Lower leg skin (tissue), 4 donors: Measurements from ENCODE around the gene NKAIN2. TPM values are rescaled to one million over a fixed set of nuclear protein-coding genes. Genes with fewer than 3 reads are reported as not detected.

Source experiments
- DNase-seq, 2 donors: peaks; one replicate each; pipeline ENCODE4 v3.0.0-alpha.2; 2019; ENCODE audit warnings: low spot score in 2 of 2
- H3K4me3 ChIP-seq: fragments of 200-600 bp; sonication (generic); 2 replicates; pipeline ENCODE4 v1.5.1; 2017; ENCODE audit warnings: mild to moderate bottlenecking, low read depth; ENCODE audit not compliant: poor library complexity, severe bottlenecking
- POLR2A ChIP-seq, 2 donors: fragments of 450-650 bp; IDR thresholded peaks; one replicate each; pipeline ENCODE4 v1.6.1; 2016 to 2017; ENCODE audit warnings: antibody characterized with exemption in 2 of 2, mild to moderate bottlenecking in 1 of 2, moderate library complexity in 1 of 2
- WGBS, 2 donors: methylation state at CpG; one replicate each; pipeline ENCODE4 v1.1.5; 2018; 5-methylcytosine and 5-hydroxymethylcytosine counted together
- intact Hi-C: fragments of 100-400 bp; cut with DNase I; formaldehyde crosslinking; loops from one replicate; pipeline ENCODE4 v1.15.0; 2023; ENCODE audit warnings: low total_unique reads
- total RNA-seq, 4 donors: library from RNA; depleted of rRNA; stranded (reverse); fragments of >200 nt; gene quantifications; one replicate each; pipeline ENCODE4 v1.1.0, GENCODE V29; 2016
- TF ChIP-seq, protein P1 (sequence below), 3 donors: fragments of 450-650 bp; IDR thresholded peaks; one replicate each; pipeline ENCODE4 v1.5.1; 2016; ENCODE audit warnings: antibody characterized with exemption in 3 of 3, mild to moderate bottlenecking in 3 of 3, moderate library complexity in 2 of 3

NKAIN2 gene
- total RNA-seq, 4 donors from 2014 or later = 0.37 TPM; not detected in 3

DNA sequence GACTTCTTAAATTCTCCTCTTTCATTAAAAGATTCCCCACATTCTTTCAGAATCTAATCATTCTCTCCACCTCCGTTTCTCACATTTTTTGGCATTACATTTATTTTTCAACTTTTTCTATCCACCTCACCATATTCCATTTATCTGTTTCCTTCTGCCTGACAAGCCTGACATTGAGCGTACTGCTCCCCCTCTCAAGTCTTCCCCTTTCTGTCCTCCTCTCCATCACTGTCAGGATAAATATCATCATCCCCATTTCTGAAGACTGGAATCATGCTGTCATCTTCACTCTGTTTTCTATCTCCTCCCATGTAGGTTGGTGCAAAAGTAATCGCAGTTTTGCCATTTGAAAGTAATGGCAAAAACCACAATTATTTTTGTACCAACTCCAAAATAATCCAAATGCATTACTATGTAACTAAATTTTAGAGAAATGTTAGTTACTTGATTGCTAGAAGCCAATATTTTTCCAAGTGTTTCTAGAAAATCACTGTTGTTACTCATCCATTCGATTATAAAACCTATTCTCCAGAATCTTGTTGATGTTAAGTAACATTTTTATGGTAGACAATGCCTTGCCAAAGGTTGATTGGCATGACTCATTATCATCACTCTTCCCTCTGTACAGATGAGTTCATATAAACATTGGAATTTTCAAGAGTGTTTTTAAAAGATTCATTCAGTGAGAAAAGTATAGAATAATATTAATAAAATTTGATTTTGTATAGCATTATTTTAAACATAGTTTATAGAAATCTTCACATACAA, 866.2 kb downstream of the NKAIN2 start:
- TF ChIP-seq POLR2A (IDR thresholded peaks at IDR 0.05) = no peak
- TF ChIP-seq, protein P1, sequence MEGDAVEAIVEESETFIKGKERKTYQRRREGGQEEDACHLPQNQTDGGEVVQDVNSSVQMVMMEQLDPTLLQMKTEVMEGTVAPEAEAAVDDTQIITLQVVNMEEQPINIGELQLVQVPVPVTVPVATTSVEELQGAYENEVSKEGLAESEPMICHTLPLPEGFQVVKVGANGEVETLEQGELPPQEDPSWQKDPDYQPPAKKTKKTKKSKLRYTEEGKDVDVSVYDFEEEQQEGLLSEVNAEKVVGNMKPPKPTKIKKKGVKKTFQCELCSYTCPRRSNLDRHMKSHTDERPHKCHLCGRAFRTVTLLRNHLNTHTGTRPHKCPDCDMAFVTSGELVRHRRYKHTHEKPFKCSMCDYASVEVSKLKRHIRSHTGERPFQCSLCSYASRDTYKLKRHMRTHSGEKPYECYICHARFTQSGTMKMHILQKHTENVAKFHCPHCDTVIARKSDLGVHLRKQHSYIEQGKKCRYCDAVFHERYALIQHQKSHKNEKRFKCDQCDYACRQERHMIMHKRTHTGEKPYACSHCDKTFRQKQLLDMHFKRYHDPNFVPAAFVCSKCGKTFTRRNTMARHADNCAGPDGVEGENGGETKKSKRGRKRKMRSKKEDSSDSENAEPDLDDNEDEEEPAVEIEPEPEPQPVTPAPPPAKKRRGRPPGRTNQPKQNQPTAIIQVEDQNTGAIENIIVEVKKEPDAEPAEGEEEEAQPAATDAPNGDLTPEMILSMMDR (IDR thresholded peaks at IDR 0.05) = no peak
- DNase-seq = no peak
- whole genome bisulfite sequencing, 2 donors = 76 to 78% methylated on average over 4 of the region's 4 CpGs
- intact Hi-C loops = no loop called here
- H3K4me3 ChIP-seq = no peak overlapping the region

DNA sequence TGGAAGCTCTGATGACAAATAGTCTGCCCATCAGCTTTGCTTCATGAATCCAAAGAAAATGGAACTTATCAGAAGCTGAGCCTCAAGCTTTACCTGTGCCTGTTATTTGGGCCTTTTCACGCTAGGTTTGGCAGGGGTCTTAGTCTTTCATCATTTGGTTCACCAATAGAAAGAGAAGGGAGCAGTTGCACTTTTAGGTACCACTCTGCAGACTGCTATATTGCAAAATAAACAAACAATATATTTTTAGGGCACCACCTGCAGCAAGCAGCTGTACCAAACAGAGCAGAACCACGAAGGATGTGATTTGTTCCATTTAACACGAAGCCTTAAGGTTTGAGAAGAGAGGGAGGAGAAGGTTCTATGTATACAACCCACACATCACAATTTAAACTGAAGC, 867.1 kb downstream of the NKAIN2 start:
- no peak for TF ChIP-seq POLR2A (IDR thresholded peaks at IDR 0.05)
- TF ChIP-seq, protein P1 (IDR thresholded peaks at IDR 0.05) = no peak
- no peak overlapping the region for H3K4me3 ChIP-seq
- no peak for DNase-seq
- WGBS, 2 donors = 60 to 70% methylated on average over 3 of the region's 3 CpGs
- intact Hi-C loops = no loop called here

DNA sequence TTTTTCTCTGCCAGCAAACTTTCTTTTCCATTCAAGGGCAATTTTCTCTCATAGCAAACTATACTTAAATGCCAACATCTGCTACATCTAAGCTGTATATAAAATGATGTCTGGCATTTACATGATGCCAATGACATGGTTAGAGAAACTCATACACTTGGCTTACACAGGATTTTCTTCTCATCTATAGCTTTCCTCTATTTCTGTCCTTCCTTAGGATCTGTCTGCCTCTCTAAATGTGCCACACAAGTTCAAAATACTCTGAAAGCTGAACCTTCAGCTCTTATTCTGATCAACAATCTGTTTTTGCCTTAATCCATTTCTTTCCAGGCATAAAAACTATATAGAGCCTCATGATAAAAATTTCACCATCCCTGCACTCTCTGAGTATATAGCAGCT, 867.7 kb downstream of the NKAIN2 start:
- TF ChIP-seq, protein P1 (IDR thresholded peaks at IDR 0.05) = no peak
- TF ChIP-seq POLR2A (IDR thresholded peaks at IDR 0.05) = no peak
- H3K4me3 ChIP-seq = no peak overlapping the region
- intact Hi-C loops = no loop called here
- DNase-seq = no peak

DNA sequence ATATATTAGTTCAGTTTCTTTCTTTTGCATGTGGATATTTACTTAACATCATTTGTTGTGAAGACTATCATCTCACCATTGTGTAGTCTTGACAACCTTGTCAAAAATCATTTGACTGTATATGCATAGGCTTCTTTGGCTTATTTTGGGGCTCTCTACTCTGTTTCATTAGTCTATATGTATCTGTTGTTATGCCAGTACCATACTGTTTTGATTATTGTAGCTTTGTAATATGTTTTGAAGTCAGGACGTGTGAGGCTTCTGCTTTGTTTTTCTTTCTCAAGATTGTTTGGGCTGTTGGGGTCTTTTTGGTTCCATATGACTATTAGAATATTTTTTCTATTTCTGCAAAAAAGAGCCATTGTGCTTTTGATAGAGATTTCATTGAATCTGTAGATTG, 870.4 kb downstream of the NKAIN2 start:
- no peak for TF ChIP-seq POLR2A (IDR thresholded peaks at IDR 0.05)
- TF ChIP-seq, protein P1 (IDR thresholded peaks at IDR 0.05) = no peak
- H3K4me3 ChIP-seq = no peak overlapping the region
- WGBS, 2 donors = 88 to 89% methylated on average over 1 of the region's 1 CpG
- DNase-seq = no peak
- intact Hi-C loops = no loop called here

DNA sequence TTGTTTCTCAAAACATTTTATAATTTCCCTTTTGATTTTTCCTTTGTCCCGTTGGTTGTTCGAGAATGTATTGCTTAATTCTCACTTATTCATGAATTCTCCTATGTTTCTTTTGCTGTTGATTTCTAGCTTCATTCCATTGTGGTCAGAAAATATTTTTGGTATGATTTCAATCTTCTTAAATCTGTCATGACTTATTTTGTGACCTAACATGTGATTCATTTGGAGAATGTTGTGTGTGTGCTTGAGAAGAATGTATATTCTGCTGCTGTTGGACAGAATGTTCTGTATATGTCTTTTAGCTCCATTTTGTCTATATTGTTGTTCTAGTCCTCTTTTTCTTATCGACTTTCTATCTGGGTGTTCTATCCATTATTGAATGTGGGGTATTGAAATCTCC, 872.4 kb downstream of the NKAIN2 start:
- H3K4me3 ChIP-seq = no peak overlapping the region
- DNase-seq = no peak
- WGBS, 2 donors = 84 to 95% methylated on average over 3 of the region's 3 CpGs
- TF ChIP-seq, protein P1 (IDR thresholded peaks at IDR 0.05) = no peak
- TF ChIP-seq POLR2A (IDR thresholded peaks at IDR 0.05) = no peak
- intact Hi-C loops = no loop called here

DNA sequence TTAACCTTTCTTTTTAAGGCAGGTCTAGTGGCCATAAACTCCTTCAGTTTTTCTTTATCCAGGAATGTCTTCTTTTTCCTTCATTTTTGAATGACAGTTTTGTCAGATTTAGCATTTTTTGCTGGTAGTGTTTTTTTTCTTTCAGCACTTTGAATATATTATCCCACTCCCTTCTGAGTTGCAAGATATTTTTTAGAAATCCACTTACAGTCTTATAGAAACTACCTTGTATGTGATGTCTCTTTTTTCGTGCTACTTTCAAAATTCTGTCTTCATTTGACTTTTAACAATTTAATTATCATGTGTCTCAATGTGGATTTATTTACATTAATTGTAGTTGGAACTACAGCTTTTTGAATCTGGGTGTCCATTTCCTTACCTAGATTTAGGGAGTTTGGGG, 874.2 kb downstream of the NKAIN2 start:
- TF ChIP-seq POLR2A (IDR thresholded peaks at IDR 0.05) = no peak
- TF ChIP-seq, protein P1 (IDR thresholded peaks at IDR 0.05) = no peak
- no peak overlapping the region for H3K4me3 ChIP-seq
- no peak for DNase-seq
- WGBS, 2 donors = 0% methylated on average over 1 of the region's 1 CpG
- intact Hi-C loops = no loop called here
